Posterior cingulate gyrus (tissue), 11 donors: ENCODE data around the gene NWD2.
A peak's percentile ranks its signal among the peaks of the same experiment; 100 is the strongest.
"Not testable (repeated sequence)": the region's sequence is repeated elsewhere in the genome, so short reads cannot be mapped to it uniquely, and the experiment has no call there.

Experiments
- DNase-seq, 10 donors: peaks; one replicate each; pipeline versions ENCODE4 v3.0.0 to v3.0.0-alpha.2; 2020 to 2021; ENCODE audit warnings: mixed read lengths in 3 of 10
- intact Hi-C: fragments of 100-400 bp; cut with DNase I; formaldehyde crosslinking; loops from one replicate; pipeline ENCODE4 v1.15.1; 2023

The NWD2 gene, protein sequence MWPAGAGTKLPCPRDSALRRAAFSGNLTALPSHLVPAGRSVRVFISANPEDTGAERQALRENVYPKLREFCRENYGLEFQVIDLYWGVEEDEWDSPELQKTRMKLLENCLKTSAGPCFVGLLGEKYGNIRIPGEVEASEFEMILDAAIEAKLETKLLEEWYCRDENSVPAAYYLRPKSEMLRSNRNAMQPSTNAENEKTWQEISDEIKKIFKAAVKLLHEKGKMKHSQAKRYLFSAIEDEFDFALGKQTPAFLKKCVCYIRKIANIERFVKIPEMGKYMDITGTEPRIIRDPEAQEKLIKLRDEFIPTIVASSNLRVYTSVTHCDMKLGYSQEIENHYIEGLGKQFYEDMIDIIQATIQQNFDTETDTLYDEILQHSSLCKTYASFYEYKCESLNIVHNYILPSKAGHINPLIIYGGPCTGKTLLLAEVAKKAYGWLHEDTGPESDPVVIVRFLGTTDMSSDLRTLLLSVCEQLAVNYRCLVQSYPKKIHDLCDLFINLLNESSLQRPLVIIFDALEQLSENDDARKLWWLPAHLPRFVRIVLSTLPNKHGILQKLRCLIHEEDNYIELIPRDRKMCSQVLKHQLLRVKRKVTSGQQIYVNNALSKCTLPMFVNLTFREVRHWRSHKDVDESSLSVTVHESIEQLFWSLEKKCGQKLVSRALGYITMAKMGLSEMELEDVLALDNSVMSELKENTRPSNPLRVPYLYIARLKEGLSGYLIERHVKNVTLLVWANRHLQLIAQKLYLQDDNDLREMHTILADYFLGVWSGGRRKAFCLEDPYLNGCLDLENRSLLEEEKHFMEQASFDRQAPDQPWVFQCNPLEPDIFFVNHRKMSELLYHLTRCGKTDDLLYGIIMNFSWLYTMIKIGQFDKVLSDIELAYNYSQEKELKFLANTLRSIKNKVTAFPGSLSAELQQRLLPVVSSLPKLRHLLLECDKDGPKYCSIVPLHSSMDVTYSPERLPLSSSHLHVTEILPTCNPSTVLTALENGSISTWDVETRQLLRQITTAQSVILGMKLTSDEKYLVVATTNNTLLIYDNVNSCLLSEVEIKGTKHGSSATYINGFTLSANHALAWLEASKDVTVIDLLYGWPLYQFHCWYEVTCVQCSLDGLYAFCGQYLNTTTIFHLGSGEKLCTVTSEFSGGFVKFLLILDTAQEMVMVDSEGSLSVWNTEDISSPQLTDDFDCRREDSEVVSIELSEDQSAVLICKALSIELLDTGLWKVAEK (N-terminal part only)

DNA sequence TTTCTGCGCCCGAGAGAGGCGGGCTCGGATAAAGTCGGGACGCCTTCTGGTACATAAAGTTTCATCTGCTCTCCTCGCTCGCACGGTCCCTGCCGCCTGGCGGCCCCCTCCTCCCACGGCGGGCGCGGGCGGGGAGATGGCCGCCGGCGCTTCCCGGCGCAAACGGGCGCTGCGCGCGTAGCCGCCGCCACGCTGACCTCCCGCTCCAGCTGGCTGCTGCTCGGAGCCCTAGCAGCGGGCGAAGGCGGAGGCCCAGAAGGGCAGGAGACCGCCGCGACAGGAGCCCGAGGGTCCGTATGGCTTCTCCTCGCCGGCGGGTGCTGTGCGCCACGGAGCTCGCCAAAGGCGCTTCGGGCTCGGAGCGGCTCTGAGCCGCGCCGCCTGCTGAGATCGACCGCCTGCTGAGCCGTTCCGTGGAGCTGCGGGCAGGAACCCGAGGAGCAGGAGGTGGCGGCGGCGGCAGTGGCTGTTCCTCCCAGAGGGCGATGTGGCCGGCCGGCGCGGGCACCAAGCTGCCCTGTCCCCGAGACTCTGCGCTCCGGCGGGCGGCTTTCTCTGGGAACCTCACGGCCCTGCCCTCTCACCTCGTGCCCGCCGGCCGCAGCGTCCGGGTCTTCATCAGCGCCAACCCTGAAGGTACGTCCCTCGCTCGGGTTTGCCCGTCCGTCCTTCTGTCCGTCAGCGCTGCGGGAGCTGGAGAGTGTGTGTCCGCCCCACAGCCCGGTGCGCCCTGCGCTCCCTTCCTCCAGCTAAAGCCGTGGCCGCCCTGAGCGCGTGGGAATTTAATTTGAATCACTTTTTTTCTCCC lies at the start of gene NWD2:
TSS of gene NWD2 (plus strand) at position 161 of the 808 bp plus-strand sequence. CDS start at position 486, 325 bp downstream.
- intact Hi-C loops: loop anchor here (10.0 kb wide), 1 partner anchor 850 kb away; no protein-coding TSS in a partner anchor
- DNase-seq: peak in 9 of 10 donors; percentile 12 to 89 (median 34)

DNA sequence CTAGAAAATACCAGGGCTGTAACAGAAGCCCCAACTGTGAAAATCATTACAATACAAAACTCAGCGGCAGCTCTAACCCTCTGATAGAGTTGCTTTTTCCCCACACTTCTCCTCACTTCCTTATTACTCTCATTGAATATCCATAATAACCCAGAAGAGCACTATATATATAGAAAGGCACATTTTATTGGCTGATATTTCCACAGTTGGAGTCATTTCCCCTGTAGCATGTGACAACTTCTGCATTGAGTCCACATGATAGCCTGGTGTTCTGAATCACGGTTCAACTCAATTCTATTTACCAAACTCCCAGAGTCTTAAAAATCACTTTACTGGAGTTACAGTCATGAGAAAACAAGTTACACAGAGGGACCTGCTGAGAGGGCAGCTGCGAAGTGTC lies 46.6 kb upstream of the NWD2 start:
- no peak for DNase-seq
- intact Hi-C loops: no loop called here

DNA sequence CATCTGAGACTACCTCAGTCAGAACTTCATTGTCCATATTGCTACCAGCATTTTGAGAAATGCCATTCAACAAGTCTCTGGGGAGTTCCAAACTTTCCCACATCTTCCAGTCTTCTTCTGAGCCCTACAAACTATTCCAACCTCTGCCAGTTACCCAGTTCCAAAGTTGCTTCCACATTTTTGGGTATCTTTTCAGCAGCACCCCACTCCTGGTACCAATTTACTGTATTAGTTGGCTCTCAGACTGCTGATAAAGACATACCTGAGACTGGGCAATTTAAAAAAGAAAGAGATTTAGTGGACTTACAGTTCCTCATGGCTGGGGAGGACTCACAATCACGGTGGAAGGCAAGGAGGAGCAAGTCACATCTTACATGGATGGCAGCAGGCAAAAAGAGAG lies 39.8 kb upstream of the NWD2 start:
- intact Hi-C loops, DNase-seq: not testable (repeated sequence)

DNA sequence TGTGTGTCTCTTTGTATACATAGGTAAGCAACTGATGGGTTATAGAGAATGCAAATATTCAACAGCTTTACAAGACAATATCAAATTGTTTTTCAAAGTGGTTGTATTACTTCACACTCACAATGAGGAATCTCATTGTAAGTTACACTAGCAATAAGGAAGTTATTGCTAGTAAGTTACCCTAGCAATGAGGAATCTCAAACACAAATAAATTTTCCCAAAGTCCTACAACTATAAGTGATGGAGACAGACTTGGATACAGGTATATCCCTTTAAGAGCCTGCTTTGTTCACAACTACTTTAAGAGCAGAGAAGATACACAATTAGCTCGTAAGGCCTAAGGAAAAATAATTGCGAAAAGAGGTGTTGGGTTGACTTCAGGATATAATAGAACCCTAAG lies 28.3 kb upstream of the NWD2 start:
- intact Hi-C loops: no loop called here
- no peak for DNase-seq

DNA sequence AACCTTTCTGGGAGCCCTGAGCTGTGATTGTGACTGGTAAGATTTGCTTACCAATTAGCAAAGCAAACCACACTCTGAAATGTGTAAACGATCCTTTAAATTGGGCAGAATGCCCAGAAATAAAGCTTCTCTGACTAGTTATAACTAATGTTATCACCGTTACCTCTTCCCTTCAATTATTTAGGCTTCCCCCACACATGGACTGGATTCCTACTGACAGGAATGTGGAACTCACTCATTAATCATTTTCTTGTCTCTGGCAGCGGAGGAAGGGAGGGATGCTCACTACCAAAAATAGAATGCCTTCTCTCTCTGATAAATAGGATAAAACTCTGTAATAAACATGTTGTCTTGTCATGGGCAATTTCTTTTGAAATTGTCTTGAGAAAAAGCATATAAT lies 25.3 kb upstream of the NWD2 start:
- intact Hi-C loops: no loop called here
- no peak for DNase-seq

DNA sequence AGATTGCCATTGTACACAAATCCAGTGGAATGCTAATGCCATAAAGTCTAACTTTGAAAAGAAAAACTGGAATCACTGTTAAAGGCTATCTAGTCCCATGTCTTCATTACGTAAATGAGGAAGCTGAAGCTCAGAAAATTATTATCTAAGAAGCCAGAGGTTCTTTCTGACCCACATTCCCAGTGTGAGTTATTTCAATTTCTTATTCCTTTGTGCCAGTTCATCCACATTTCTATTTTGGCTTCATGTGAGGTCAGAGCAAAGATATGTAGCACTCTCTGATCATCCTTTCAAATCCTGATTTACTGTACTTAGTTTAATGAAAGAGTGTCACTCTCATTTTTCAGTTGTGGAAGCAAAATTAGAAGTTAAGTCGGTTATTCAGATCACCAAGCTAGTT lies 24.6 kb upstream of the NWD2 start:
- no peak for DNase-seq
- intact Hi-C loops: no loop called here

DNA sequence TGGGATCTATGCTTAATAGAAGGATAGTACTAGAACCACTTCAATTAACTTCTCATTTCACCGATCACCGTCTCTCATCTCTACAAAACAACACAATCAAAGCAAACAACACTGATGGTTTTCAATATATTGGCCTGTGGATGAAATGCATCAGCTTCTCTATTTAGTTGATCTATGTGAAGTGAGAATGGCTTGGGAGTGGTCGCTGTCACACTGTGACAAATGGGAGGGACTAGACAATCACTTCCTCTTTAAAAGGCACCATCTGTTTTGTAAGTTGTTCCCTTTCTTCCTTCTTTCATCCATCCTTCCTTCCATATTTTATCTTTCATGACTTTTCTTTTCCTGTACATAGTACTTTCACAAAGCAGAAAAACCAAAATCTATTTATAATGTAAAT lies 23.9 kb upstream of the NWD2 start:
- no peak for DNase-seq
- intact Hi-C loops: no loop called here

DNA sequence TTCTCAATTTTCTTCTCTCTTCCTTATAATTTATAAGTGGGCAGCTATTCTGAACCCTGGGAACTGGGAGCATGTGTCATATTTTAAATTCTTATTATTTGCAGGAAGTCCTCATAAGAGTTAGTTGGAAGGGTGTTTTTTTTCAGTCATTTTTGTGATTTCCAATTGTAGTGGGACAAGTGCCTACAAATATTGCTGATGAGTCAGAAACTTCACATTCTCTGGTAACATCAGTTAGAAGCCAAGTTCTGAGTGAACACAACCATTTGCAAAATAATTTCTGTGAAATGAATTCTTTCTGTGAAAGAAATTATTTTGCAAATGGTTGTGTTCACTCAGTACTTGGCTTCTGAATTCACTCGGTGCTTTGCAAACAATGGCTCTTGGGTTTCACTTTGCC lies 20.8 kb upstream of the NWD2 start:
- DNase-seq: no peak
- intact Hi-C loops: no loop called here

DNA sequence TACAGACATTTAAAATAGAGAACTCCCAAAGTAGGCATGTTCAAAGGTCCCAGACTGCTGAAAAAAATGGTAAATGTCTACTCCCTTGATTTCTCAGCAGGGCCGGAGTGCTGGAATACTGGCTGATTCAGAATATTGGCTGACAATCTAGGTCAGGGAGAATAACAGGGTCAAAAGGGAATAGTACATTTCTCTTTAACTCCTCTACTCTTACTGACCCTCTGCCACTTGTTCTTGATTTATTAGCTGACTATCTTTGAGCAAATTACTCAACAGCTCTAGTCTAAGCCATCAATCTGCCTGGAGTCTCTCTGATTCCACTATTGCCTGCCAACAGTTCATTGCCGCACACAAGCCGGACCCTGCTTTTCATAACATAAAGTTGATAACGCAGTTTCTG lies 19.7 kb upstream of the NWD2 start:
- DNase-seq: no peak
- intact Hi-C loops: no loop called here

DNA sequence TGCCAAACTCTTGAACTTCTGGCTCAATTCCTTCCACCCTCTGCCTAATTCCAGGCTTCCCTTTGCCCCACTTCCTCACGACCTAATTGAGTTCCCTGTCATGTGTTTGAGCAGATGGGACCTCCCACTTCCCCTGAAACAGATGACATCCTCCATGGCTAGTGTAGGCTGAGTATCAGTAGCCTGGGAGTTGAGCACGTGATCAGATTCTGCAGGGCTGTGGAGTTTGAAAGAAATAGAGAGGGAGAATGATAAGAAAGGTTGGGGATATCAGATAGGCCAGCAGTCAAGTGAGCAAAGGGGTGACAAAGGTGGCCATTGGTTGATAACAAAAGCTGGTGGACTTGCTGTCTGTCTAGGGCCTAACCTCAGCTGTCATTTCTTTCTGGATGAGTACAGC lies 18.8 kb upstream of the NWD2 start:
- intact Hi-C loops: no loop called here
- DNase-seq: peak in 1 of 10 donors; percentile 20

DNA sequence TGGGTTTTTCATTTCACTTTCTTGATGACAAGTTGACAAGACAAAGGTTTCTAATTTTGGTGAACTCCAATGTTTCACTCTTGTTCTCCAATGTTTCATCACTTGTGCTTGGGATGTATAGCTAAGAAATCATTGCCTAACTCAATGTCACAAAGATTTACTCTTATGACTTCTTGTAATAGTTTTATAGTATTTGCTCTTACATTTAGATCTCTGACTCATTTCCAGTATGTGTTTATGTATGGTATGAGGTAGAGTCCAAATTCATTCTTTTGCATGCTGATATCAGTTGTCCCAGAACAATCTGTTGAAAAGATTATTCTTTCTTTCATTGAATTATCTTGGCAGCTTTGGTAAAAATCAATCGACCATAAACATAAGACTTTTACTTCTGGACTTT lies 12.2 kb upstream of the NWD2 start:
- no peak for DNase-seq
- intact Hi-C loops: no loop called here

DNA sequence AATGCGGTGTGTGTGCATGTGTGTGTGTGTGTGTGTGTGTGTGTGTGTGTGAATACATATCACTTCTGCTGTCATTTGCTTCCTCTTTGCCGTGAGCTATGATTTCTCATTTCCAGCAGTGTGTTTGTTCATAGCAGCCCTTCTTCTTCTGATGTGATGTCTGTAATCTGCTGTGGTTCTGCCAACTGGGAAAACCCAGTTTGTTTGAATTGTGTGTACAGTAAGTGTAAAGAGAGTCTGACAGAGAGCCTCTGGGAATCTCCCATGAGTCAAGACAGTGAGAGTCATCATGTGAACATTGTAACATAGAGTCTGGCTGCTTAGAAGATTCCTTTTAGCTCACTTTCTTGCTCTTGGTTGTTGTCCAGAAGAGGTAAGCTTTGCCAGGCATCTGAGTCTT lies 8.4 kb upstream of the NWD2 start:
- DNase-seq: no peak
- intact Hi-C loops: no loop called here

DNA sequence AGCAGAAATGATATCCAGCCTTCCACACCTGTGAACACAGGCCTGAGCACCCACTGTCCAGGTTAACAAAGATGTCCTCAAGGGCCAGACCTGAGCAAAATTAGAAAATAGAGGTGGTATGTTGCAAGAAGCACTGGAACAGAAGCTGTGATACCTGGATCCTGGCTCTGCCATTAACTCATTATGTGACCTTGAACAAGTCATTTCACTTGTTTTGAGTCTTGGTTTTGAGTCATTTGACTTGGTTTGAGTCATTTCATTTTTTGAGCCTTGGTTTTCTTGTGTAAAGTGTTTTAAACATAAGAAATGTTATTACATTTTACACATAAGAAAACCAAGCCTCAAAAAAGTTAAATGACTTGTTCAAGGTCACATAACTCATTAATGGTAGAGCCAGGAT lies 2.9 kb upstream of the NWD2 start:
- DNase-seq: no peak
- intact Hi-C loops: loop anchor here (10.0 kb wide), 1 partner anchor 847 kb away; no protein-coding TSS in a partner anchor

DNA sequence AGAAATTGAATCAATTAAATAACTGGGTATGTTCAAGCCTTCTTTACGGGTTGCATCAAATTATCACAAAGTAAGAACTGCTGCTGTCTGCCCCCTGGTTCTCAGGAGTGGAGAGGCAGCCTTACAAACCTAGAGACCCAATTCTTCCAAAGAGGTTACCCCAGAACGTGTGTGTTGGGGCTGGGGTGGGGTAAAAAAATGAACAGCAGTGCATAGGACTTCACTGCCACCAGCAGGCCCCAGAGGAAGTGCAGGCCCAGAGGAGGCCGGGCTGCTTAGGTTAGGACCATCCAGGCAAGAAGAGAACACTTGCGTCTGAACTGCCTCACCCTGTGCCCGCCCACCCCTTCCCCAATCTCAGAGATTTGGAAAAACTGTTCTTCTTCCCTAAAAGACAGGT lies 1.5 kb upstream of the NWD2 start:
- intact Hi-C loops: loop anchor here (10.0 kb wide), 1 partner anchor 848 kb away; no protein-coding TSS in a partner anchor
- peak in 7 of 10 donors; percentile 39 to 93 (median 65) for DNase-seq

DNA sequence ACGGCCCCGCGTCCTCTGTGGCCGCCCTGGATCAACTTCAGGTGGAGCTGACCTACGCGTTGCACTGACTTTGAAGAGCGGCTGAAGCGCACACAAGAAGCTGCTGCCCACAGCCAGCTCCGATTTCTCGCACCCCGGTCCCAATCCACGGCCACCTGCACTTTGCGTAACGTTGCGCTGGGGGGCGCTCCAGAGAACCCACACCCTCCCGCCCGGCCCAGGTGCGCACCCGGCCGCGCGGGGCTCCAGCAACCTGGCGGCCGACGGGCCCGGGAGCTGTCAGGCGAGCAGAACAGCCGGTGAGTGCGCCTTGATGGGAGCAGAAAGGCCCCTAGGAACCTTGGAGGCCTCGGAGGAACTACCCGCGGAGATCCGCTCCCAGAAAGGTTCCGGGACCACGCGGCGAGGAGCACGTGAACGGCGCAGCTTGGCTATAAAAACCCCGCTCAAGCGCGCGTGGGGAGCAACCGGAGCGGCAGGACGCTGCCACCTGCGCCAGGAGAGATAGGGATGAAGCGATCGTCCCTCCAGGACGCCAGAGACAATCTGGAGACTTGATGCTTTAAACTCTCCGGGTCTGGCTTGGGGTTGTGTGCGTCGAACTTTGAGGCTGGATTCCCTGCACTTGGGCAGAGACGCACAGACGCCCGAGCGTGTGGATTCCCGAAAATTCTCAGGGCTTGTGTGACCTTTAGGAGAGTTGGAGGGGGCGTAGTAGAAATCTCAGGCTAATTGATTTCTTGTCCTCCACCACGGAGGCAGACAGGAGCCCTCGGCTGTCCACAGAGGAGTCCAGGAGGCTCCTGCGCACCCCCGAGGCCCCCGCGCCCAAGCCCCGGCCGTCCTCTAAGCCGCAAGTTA lies 591 bp upstream of the NWD2 start:
- peak; percentile 7 to 88 (median 41) for DNase-seq

DNA sequence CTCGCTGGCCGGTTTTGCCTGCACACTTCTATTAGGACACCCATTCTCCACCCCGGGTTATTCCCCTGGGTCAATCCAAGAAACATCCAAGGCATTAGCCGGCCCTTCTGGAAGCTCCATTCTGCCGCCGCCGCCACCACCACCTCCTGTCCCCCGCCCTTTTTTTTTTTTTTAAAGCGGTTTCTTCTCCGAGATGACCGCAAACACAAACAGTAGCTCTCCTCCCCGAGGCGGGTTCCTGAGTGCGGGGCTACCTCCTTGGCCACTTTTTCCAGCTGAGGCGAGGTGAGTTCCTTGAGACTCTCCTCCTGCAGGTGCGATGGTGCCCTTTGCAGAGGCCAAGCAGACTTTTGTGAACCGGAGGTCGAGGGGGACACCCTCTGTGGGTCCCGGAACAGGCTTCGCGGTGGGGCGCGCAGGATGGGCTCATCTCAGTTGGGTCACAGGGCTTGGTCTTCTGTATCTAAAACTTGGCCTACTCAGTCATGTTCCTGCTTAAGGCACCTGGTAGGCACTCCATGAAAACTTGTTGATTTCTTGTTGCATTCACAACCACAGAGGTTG lies 930 bp downstream of the NWD2 start:
- intact Hi-C loops: loop anchor here (10.0 kb wide), 1 partner anchor 851 kb away; no protein-coding TSS in a partner anchor
- DNase-seq: peak in 3 of 10 donors; percentile 52 to 82 (median 69)

More for the DNA sequence above, 591 bp upstream of the NWD2 start:
- intact Hi-C loops: loop anchor here (10.0 kb wide), 1 partner anchor 849 kb away; no protein-coding TSS in a partner anchor

DNA sequence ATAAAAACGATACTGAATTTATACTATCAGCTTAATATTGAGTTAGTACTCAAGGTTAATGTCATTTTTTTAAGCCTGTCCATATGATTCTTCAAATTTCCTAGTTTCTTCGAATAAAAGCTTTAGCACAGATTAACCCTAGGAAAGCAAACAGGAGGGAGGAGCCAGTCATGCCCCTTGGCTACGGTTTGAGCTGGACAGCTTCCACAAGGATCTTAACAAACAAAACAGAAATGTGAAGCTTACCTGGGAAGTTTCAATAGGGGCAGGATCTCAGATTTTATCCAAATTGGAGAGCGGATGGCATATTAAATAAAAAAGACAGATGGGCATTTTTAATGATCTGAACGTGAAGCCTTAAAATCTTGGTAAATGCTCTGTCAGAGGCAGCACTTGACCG lies 2.3 kb downstream of the NWD2 start:
- DNase-seq: no peak
- intact Hi-C loops: loop anchor here (10.0 kb wide), 1 partner anchor 852 kb away; no protein-coding TSS in a partner anchor

DNA sequence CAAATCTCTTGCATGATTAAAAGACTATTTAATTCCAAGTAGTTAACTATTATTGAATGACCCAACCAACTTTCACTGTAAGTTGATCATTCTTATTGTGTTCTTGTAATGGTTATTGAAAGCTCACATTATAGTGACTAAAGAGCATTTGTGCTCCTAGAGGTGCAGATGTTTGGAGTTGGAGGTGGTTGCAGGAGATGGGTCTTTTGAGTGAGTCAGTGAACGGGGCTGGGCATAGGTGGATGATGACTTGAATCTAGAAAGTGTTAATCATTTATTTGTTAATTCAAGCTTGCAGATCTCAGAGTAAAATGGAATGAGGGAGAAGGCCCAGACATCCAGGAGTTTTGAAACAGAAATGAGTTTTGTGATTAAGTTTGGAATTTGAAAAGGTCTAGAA lies 13.7 kb downstream of the NWD2 start:
- DNase-seq: no peak
- intact Hi-C loops: loop anchor here (10.0 kb wide), 1 partner anchor 127 kb away; no protein-coding TSS in a partner anchor
